Activated naive CD4-positive, alpha-beta T cell treated with anti-CD3 and anti-CD28 coated beads, Interleukin-2, amount 50 U/mL, for 24 hours (primary cell): ENCODE measurements around the gene GSDME.

Experiments used
- H3K27ac Mint-ChIP-seq: one replicate; pipeline ENCODE4 v1.8.0; 2021; ENCODE audit warnings: mild to moderate bottlenecking, mixed read lengths
- H3K27me3 Mint-ChIP-seq: one replicate; pipeline ENCODE4 v1.8.0; 2021; ENCODE audit warnings: mixed read lengths
- H3K36me3 Mint-ChIP-seq: one replicate; pipeline ENCODE4 v1.8.0; 2021; ENCODE audit warnings: mixed read lengths
- H3K4me1 Mint-ChIP-seq: one replicate; pipeline ENCODE4 v1.8.0; 2021; ENCODE audit warnings: mixed read lengths
- H3K4me3 Mint-ChIP-seq: one replicate; pipeline ENCODE4 v1.8.0; 2021; ENCODE audit warnings: mild to moderate bottlenecking, mixed read lengths
- H3K9me3 Mint-ChIP-seq: one replicate; pipeline ENCODE4 v1.8.0; 2021; ENCODE audit warnings: mixed read lengths

The GSDME gene

DNA sequence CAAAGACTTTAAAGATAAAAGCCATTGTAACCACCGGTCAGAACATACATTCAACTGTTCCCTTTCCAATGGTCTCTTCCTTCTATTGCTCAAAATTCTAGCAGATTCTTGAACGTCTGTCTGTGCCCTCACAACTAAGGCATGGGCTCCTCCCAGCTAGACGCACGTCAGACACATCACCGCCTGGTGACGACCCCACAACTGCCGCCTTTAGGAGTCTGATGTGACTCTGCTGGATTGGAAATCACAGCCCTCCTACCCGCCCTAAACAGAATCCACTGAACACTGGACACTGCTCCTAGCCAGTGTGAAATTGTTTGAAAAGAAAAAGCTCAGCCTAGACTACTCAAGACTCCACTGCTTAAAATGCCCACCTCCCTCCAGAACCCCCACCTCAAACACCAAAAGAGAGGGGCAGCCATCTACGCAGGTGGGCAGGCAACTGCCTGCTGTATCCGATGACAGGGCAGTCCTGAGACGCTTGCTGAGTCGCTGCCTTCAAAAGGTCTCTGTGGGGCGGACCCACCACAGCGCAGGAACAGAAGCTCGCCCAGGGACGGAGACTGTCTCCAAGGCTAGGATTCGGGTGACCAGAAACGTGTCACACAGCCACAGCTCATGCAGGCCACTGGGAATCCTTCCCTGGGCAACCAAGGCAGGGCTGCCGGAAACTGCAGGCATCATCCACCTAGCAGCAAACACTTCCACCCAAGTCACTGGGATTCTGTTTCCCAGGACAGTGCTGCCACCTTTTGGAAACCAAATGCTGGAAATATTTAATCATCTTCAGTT, 34.7 kb downstream of the GSDME start:
- Mint-ChIP-seq H3K4me3 (no peak overlapping the region), H3K4me1 (peaks cover 8% of the 10 kb centered on the region), H3K27ac (no peak overlapping the region), H3K27me3 (peaks cover 4% of the 10 kb centered on the region), H3K36me3 (no peaks in the 10 kb centered on the region), H3K9me3 (no peaks in the 10 kb centered on the region)

DNA sequence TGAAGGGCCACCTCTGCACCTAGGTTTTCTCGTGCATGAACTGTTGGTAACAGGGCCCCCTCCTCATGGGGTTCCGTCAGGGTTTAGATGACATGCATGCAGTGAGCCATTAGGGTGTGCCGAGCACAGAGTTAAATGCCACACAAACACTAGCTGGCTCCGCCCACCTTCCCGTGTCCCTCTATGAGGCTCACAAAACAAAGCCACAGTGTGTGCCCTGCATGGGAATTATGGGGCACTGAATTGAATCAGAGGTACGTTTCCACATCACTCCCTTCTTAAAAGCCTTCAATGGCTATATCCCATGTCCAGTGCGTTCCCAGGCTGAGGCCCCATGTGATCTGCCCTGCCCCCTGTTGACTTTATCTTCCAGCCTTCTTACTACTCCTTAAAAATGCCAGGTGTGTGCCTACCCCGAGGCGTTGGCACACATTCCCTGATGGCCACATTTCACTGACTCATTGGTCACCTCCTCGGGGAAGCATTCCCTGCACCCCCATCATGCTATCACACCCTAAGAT, 35.7 kb downstream of the GSDME start:
- Mint-ChIP-seq H3K4me1 (no peaks in the 10 kb centered on the region), H3K27ac (no peak overlapping the region), H3K27me3 (peaks cover 4% of the 10 kb centered on the region), H3K36me3 (peaks cover 1% of the 10 kb centered on the region), H3K9me3 (no peaks in the 10 kb centered on the region), H3K4me3 (no peak overlapping the region)

- H3K4me3 Mint-ChIP-seq, result no peak overlapping the region
- H3K9me3 Mint-ChIP-seq, result no peaks in the 10 kb centered on the region
- no peak overlapping the region for H3K27ac Mint-ChIP-seq
- H3K4me1 Mint-ChIP-seq, result no peaks in the 10 kb centered on the region
- peaks cover 9% of the 10 kb centered on the region for H3K27me3 Mint-ChIP-seq
- H3K36me3 Mint-ChIP-seq, result peaks cover 1% of the 10 kb centered on the region
Measured at GRCh38 chr7:24720283-24720682, 37.0 kb downstream of the GSDME start.

GRCh38 chr7:24718977-24719491, 38.2 kb downstream of the GSDME start:
- Mint-ChIP-seq H3K4me3 (no peak overlapping the region), H3K27me3 (peaks cover 12% of the 10 kb centered on the region), H3K27ac (no peak overlapping the region), H3K9me3 (no peaks in the 10 kb centered on the region), H3K36me3 (peaks cover 1% of the 10 kb centered on the region), H3K4me1 (no peaks in the 10 kb centered on the region)

DNA sequence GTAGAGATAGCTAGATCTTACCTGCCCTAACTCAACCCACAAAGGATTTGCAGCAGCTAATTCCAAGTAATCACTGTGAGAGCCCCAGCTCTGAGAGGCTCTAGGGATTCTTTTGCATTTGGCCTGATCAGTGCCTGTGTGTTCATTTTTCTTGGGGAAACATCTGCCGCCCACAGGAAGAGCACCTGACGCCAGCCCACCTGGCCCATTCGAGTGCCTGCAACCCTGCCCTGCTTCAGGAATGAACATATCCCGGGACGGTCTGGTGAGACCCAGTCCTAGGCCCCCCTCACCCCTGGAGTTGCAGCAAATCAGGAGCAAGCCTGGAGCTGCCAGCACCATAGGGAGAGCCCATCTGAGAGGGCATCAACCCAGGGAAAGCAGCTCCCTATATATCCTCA, 38.8 kb downstream of the GSDME start:
- Mint-ChIP-seq H3K9me3 (no peaks in the 10 kb centered on the region), H3K27ac (no peak overlapping the region)

GRCh38 chr7:24717694-24718320, 39.5 kb downstream of the GSDME start:
- H3K4me1 Mint-ChIP-seq, result no peaks in the 10 kb centered on the region
- H3K36me3 Mint-ChIP-seq, result peaks cover 1% of the 10 kb centered on the region
- H3K27me3 Mint-ChIP-seq, result peaks cover 19% of the 10 kb centered on the region
- H3K4me3 Mint-ChIP-seq, result no peak overlapping the region
- no peaks in the 10 kb centered on the region for H3K9me3 Mint-ChIP-seq
- no peak overlapping the region for H3K27ac Mint-ChIP-seq

More for the DNA sequence above, 38.8 kb downstream of the GSDME start:
- Mint-ChIP-seq H3K4me3 (no peak overlapping the region), H3K36me3 (peaks cover 1% of the 10 kb centered on the region), H3K27me3 (peaks cover 14% of the 10 kb centered on the region), H3K4me1 (no peaks in the 10 kb centered on the region)

GRCh38 chr7:24717247-24717622, 40.0 kb downstream of the GSDME start:
- H3K27me3 Mint-ChIP-seq, result peaks cover 19% of the 10 kb centered on the region

GRCh38 chr7:24716480-24717246, 40.6 kb downstream of the GSDME start:
- Mint-ChIP-seq H3K27me3 (peaks cover 17% of the 10 kb centered on the region), H3K4me3 (no peak overlapping the region), H3K27ac (no peak overlapping the region), H3K36me3 (peaks cover 1% of the 10 kb centered on the region), H3K9me3 (no peaks in the 10 kb centered on the region), H3K4me1 (no peaks in the 10 kb centered on the region)

More at GRCh38 chr7:24717247-24717622, 40.0 kb downstream of the GSDME start:
- no peaks in the 10 kb centered on the region for H3K4me1 Mint-ChIP-seq
- no peak overlapping the region for H3K27ac Mint-ChIP-seq
- no peak overlapping the region for H3K4me3 Mint-ChIP-seq
- peaks cover 1% of the 10 kb centered on the region for H3K36me3 Mint-ChIP-seq
- no peaks in the 10 kb centered on the region for H3K9me3 Mint-ChIP-seq

DNA sequence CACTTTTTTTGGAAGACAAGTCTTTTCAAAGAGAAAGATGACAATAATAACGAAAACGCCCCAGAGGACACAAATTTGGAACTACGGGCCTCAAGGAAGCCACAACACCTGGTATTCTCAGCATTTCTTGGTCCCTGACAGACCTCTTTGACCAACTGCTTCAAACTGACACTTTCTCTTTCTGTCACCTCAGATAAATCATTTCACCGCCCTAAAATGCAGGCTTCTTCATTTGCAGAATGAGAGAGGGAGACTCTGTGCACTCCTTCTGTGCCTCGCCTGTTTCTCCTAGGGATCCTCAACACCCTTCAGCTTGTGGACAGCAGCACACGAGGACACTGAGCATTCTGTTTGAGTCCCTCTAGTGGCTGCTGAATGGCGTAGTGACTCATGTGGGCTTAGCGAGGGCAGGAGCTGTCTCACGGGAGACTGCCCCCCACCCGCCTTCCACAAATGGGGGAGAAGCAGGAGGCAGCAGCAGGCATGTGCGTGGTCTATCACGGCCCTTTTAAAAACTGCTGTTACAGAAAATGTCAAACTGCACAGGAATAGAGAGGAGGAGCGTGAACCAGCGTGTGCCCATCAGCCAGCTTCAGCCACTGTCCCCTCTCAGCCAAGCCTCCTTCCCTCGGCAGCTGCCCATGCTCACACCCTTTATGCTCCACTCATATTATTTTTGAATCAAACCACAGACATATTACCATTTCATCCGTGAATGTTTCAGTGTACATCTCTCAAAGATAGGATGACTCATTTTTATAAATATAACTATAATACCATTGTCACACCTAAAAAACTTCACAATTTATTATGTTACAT, 41.4 kb downstream of the GSDME start:
- H3K4me3 Mint-ChIP-seq, result no peak overlapping the region
- no peak overlapping the region for H3K27ac Mint-ChIP-seq
- peaks cover 1% of the 10 kb centered on the region for H3K36me3 Mint-ChIP-seq
- H3K4me1 Mint-ChIP-seq, result no peaks in the 10 kb centered on the region
- peaks cover 17% of the 10 kb centered on the region for H3K27me3 Mint-ChIP-seq
- no peaks in the 10 kb centered on the region for H3K9me3 Mint-ChIP-seq

- peaks cover 1% of the 10 kb centered on the region for H3K36me3 Mint-ChIP-seq
- no peaks in the 10 kb centered on the region for H3K4me1 Mint-ChIP-seq
- H3K4me3 Mint-ChIP-seq, result no peak overlapping the region
- peaks cover 15% of the 10 kb centered on the region for H3K27me3 Mint-ChIP-seq
- H3K9me3 Mint-ChIP-seq, result no peaks in the 10 kb centered on the region
- H3K27ac Mint-ChIP-seq, result no peak overlapping the region
Measured at GRCh38 chr7:24715171-24715570, 42.1 kb downstream of the GSDME start.

DNA sequence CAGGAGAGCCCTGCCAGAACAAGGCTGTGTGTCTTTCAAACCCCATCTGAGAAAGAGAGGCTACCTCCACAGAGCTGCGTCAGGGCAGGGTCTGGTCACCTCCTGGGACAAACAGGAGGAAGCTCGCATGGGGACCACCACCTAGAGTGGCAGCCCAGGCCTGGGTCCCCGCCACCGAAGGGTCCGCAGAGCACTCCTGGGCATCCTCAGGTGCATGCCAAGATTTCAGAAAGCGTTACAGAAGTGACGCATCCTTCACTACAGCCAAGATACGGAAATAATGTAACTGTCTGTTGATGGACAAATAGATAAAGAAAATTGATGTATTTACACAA, 42.6 kb downstream of the GSDME start:
- H3K9me3 Mint-ChIP-seq, result no peaks in the 10 kb centered on the region
- H3K27me3 Mint-ChIP-seq, result peaks cover 15% of the 10 kb centered on the region
- H3K4me1 Mint-ChIP-seq, result no peaks in the 10 kb centered on the region
- no peak overlapping the region for H3K4me3 Mint-ChIP-seq
- H3K36me3 Mint-ChIP-seq, result peaks cover 1% of the 10 kb centered on the region
- H3K27ac Mint-ChIP-seq, result no peak overlapping the region

- Mint-ChIP-seq H3K27ac (no peak overlapping the region), H3K36me3 (peaks cover 1% of the 10 kb centered on the region)
Measured at GRCh38 chr7:24713850-24714675, 43.2 kb downstream of the GSDME start.

DNA sequence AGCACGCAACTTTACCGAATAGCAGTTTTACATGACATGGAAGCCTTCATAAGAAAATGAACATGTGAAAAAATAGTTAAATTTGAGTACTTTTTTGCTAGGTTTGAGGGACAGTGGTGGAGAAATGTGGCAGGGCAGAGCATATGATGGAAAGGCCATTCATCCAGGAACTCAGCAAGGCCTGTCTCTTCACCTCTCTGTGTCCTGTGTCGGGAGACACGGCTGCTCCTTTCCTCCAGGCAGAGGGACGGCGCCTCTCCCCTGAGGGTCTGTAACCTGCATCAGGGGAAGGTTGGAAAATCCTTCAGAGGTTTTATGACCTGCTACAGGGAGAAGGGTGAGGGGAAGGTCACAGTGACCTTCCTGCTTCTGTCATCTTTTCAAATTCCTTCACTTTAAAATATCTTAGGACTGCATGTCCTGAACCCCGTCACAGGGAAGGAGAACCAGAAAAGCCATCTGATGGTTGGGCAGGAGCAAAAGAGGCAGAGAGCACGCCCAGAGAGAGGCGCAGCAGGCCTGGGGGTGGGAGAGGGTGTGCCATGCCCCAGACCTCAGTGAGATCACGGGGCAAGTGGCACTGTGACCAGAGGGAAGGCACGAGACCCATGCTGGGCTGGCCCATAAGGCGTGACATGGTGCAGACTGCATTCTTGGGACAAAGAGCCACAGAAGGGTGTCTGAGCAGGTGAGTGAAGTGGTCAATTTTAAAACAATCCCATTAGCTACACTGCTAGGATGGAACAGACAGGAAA, 44.0 kb downstream of the GSDME start:
- peaks cover 15% of the 10 kb centered on the region for H3K27me3 Mint-ChIP-seq
- no peaks in the 10 kb centered on the region for H3K9me3 Mint-ChIP-seq
- H3K27ac Mint-ChIP-seq, result peak overlapping the region; percentile 36
- H3K4me3 Mint-ChIP-seq, result no peak overlapping the region
- no peaks in the 10 kb centered on the region for H3K4me1 Mint-ChIP-seq
- H3K36me3 Mint-ChIP-seq, result peaks cover 1% of the 10 kb centered on the region

More at GRCh38 chr7:24713850-24714675, 43.2 kb downstream of the GSDME start:
- Mint-ChIP-seq H3K4me1 (no peaks in the 10 kb centered on the region), H3K27me3 (peaks cover 15% of the 10 kb centered on the region), H3K9me3 (no peaks in the 10 kb centered on the region), H3K4me3 (no peak overlapping the region)
